DND-41 (cell line): ENCODE results near the gene TCF12.

ENCODE experiments used
- ATAC-seq: fragments of 200-7000 bp; cut with Tn5 transposase; 3 replicates; pipeline ENCODE4 v1.9.1; 2021; ENCODE audit warnings: low read depth; ENCODE audit not compliant: insufficient read depth
- DNase-seq: peaks from one replicate; pipeline ENCODE4 v3.0.0-alpha.2; 2020
- H2AFZ ChIP-seq: 2 replicates; pipeline ENCODE4 v1.6.0; 2012; ENCODE audit warnings: low read depth, low read length
- H3K27ac ChIP-seq: 2 replicates; pipeline ENCODE4 v1.5.1; 2012; ENCODE audit warnings: low read length, inconsistent platforms
- H3K27me3 ChIP-seq: fragments of 200-600 bp; sonication (generic); 2 replicates; pipeline ENCODE4 v1.6.0; 2012; ENCODE audit warnings: low read length, mild to moderate bottlenecking, inconsistent platforms; ENCODE audit not compliant: insufficient read depth, poor library complexity
- H3K36me3 ChIP-seq: 2 replicates; pipeline ENCODE4 v1.5.1; 2012; ENCODE audit warnings: low read length, inconsistent platforms; ENCODE audit not compliant: insufficient read depth
- H3K4me1 ChIP-seq: 2 replicates; pipeline ENCODE4 v1.5.1; 2012; ENCODE audit warnings: mild to moderate bottlenecking, low read length; ENCODE audit not compliant: insufficient read depth
- H3K4me2 ChIP-seq: 2 replicates; pipeline ENCODE4 v1.6.0; 2012; ENCODE audit warnings: mild to moderate bottlenecking, moderate library complexity, low read length, inconsistent platforms; ENCODE audit not compliant: insufficient read depth
- H3K4me3 ChIP-seq, 2 experiments: fragments of 200-600 bp in 1 of 2; shearing (Covaris generic) in 1 of 2; 2 replicates each; pipeline ENCODE4 v1.5.1; 2012 to 2016; ENCODE audit warnings: inconsistent platforms in 2 of 2, low read length in 2 of 2, mild to moderate bottlenecking in 2 of 2, low read depth in 1 of 2, moderate library complexity in 1 of 2
- H3K79me2 ChIP-seq: 2 replicates; pipeline ENCODE4 v1.6.0; 2012; ENCODE audit warnings: low read length, inconsistent platforms; ENCODE audit not compliant: insufficient read depth
- H3K9ac ChIP-seq: 2 replicates; pipeline ENCODE4 v1.6.0; 2012; ENCODE audit warnings: low read depth, mild to moderate bottlenecking, inconsistent platforms, low read length, moderate library complexity
- H3K9me3 ChIP-seq: 2 replicates; pipeline ENCODE4 v1.5.1; 2012; ENCODE audit warnings: low read length, moderate library complexity, mild to moderate bottlenecking, inconsistent platforms; ENCODE audit not compliant: insufficient read depth, severe bottlenecking
- H4K20me1 ChIP-seq: 2 replicates; pipeline ENCODE4 v1.6.0; 2012; ENCODE audit warnings: low read length; ENCODE audit not compliant: insufficient read depth
- EZH2 ChIP-seq: IDR thresholded peaks from 3 replicates; pipeline ENCODE4 v1.6.1; 2012; ENCODE audit warnings: borderline replicate concordance, low read depth, mild to moderate bottlenecking, moderate library complexity, low read length, inconsistent platforms; ENCODE audit not compliant: severe bottlenecking
- TF ChIP-seq, protein P1 (sequence below): IDR thresholded peaks from 2 replicates; pipeline ENCODE4 v1.5.1; 2012; ENCODE audit warnings: borderline replicate concordance, low read length, moderate library complexity, mild to moderate bottlenecking; ENCODE audit not compliant: poor library complexity, severe bottlenecking; ENCODE audit errors: extremely low read depth

Gene TCF12

DNA sequence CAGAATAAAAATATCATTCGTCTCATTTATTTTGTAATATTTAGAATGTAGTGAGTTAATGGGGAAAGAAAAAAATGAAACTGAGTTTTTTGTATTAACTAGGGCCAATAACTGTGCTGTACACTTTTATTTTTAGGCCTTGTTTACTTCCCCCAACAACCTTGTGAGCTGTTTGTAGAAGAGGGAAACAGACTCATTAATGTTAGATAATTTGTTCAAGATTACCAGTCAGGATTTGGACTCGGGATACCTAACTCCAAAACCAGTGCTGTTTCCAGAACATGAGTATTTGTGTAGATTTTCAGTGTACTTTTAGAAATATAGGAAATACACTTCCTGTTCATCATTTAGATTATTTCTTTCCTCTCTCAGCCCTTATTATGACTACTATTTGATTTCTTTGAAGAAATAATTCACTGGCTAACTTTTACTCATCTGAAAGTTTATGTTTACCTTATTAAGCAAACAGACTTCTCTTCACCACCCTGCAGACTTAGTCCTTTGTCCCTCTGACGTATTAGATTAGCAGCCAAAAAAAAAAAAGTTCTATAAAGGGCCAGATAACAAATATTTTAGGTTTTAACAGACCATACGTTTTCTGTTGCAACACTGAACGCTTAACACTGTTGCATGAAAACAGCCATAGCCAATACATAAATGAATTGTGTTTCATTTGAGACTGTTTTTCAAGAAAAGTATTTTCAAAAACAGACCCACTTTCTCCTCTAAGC, 265.3 kb downstream of the TCF12 start:
- Histone ChIP-seq H3K36me3 (peaks cover 31% of the 10 kb centered on the region), H3K4me3 (no peak overlapping the region), H3K4me1 (no peaks in the 10 kb centered on the region), H3K27ac (no peak overlapping the region), H3K4me2 (no peak overlapping the region), H4K20me1 (no peaks in the 10 kb centered on the region), H3K9me3 (no peaks in the 10 kb centered on the region), H3K27me3 (no peaks in the 10 kb centered on the region), H3K79me2 (peaks cover 2% of the 10 kb centered on the region; the same call in 1 of the 2 replicates), H2AFZ (no peak overlapping the region), H3K9ac (no peak overlapping the region)
- TF ChIP-seq, protein P1, sequence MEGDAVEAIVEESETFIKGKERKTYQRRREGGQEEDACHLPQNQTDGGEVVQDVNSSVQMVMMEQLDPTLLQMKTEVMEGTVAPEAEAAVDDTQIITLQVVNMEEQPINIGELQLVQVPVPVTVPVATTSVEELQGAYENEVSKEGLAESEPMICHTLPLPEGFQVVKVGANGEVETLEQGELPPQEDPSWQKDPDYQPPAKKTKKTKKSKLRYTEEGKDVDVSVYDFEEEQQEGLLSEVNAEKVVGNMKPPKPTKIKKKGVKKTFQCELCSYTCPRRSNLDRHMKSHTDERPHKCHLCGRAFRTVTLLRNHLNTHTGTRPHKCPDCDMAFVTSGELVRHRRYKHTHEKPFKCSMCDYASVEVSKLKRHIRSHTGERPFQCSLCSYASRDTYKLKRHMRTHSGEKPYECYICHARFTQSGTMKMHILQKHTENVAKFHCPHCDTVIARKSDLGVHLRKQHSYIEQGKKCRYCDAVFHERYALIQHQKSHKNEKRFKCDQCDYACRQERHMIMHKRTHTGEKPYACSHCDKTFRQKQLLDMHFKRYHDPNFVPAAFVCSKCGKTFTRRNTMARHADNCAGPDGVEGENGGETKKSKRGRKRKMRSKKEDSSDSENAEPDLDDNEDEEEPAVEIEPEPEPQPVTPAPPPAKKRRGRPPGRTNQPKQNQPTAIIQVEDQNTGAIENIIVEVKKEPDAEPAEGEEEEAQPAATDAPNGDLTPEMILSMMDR, result no peak
- TF ChIP-seq EZH2, result no peak
- no peak for ATAC-seq
- no peak for DNase-seq

DNA sequence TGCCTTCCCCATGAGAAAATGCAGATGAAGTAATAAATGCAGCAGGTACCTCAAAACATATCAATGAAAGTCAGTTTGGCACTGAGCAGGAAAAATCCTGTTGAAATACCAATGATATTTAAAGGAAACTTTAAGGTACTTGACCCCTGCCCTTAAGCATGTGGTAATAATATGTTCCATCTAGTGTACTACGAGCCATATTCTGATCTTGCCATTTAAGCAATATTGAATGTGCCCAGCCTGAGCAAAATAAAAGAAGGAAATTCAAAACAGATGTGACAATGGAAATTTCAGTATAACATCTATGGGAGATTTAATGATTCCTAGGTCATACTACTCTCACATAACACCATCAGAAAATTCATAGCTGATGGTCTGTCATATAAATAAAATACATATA, 266.1 kb downstream of the TCF12 start:
- Histone ChIP-seq H4K20me1 (no peaks in the 10 kb centered on the region), H3K79me2 (0 out of 2 replicates have a peak, but pooled peaks cover 2% of the 10 kb centered on the region), H3K36me3 (peaks cover 30% of the 10 kb centered on the region), H3K9ac (no peak overlapping the region), H3K9me3 (no peaks in the 10 kb centered on the region), H3K4me1 (no peaks in the 10 kb centered on the region), H2AFZ (no peak overlapping the region), H3K4me2 (no peak overlapping the region), H3K4me3 (no peak overlapping the region), H3K27me3 (no peaks in the 10 kb centered on the region), H3K27ac (no peak overlapping the region)
- DNase-seq (no peak), ATAC-seq (no peak)
- TF ChIP-seq EZH2, result no peak
- TF ChIP-seq, protein P1, result no peak

DNA sequence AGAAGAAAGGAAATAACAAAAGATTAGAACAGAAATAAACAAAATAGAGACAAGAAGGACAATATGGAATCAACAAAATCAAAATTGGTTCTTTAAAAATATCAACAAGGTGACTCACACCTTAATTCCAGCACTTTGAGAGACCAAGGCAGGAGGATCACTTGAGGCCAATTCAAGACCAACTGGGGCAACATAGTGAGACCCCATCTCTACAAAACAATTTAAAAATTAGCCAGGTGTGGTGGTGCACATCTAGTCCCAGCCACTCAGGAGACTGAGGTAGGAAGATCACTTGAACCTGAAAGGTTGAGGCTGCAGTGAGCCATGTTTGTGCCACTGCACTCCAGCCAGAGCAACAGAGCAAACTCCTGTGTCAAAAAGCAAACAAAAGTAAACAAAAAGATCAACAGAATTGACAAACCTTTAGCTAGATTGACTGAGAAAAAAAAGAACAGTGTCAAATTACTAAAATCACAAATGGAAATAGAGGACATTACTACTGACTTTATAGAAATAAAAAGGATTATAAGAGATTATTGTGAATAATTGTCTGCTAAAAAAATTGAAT, 267.1 kb downstream of the TCF12 start:
- Histone ChIP-seq H3K9ac (no peak overlapping the region), H3K36me3 (peaks cover 31% of the 10 kb centered on the region), H3K27me3 (no peaks in the 10 kb centered on the region), H3K4me3 (no peak overlapping the region), H3K79me2 (0 out of 2 replicates have a peak, but pooled peaks cover 2% of the 10 kb centered on the region), H3K4me1 (no peaks in the 10 kb centered on the region), H3K4me2 (no peak overlapping the region), H2AFZ (no peak overlapping the region), H4K20me1 (no peaks in the 10 kb centered on the region), H3K9me3 (no peaks in the 10 kb centered on the region), H3K27ac (no peak overlapping the region)
- ATAC-seq, result no peak
- TF ChIP-seq, protein P1, result no peak
- TF ChIP-seq EZH2, result no peak
- no peak for DNase-seq
